Pons (tissue), 1 donor: ENCODE measurements around the gene IGF2BP2.
"Not testable (repeated sequence)": the region's sequence is repeated elsewhere in the genome, so short reads cannot be mapped to it uniquely, and the experiment has no call there.

Experiments used
- DNase-seq: peaks from one replicate; pipeline ENCODE4 v3.0.0-alpha.2; 2016; ENCODE audit warnings: low spot score

Gene IGF2BP2

GRCh38 chr3:185639632-185640206 is 185.1 kb downstream of the IGF2BP2 start:
- no peak for DNase-seq

GRCh38 chr3:185638651-185639050 is 186.2 kb downstream of the IGF2BP2 start:
- DNase-seq, result not testable (repeated sequence)

GRCh38 chr3:185637388-185637787 is 187.5 kb downstream of the IGF2BP2 start:
- DNase-seq, result no peak

DNA sequence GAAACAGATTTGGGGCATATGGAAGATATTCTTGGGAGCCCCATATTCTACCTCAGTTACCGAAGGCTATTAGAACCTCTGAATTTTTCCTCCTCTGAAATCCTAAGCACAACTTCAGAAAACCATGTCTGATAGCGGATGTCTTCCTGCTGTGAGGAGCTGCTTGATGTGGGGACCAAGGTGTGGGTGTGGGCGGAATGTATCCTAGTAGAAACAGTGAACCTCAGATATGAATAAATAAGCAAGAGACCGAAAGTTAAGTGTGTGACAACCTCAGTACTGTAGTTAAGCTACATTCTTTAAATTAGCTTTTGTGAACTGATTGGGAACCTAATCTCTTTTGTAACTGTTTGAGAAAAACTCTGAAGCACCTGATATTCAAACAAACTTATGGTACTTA is 191.8 kb downstream of the IGF2BP2 start:
- DNase-seq, result no peak

DNA sequence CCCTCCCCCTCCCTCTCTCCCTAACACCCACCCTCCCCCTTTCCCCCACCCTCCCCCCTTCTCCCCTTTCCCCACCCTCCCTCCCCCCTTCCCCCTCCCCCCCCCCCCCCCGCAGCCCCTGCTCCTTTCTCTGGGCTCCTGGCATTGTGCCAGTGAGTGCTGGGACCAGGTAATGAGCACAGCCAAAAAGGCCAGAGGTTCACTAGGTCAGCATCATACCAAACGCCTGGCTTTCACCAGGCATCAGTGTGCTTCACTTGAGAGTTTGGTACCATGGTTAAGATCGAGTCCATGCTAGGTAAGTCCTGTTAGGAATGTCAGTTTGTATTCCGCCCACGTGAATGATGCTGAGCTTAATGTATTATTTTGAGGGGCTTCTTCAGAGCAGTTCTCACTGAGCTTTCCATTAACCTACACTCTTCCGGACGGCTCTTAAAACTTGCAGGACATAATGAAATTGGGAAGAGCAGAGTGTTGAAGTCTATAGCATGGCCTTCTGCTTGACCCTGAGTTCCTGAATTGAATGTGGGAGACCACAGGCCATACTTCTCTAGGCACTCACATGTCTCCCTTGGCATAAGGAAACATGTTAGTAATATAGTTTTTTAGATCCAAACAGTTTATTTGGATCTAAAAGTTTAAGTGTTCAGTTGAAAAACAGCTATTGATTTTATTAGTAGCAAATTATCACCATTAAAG is 193.2 kb downstream of the IGF2BP2 start:
- no peak for DNase-seq

- no peak for DNase-seq
Observed at GRCh38 chr3:185631108-185631507, 193.7 kb downstream of the IGF2BP2 start.

- DNase-seq, result peak; percentile 56
Observed at GRCh38 chr3:185630182-185630622, 194.6 kb downstream of the IGF2BP2 start.

GRCh38 chr3:185629554-185630181 is 195.2 kb downstream of the IGF2BP2 start:
- no peak for DNase-seq

- no peak for DNase-seq
Observed at GRCh38 chr3:185625784-185626183, 199.1 kb downstream of the IGF2BP2 start.

DNA sequence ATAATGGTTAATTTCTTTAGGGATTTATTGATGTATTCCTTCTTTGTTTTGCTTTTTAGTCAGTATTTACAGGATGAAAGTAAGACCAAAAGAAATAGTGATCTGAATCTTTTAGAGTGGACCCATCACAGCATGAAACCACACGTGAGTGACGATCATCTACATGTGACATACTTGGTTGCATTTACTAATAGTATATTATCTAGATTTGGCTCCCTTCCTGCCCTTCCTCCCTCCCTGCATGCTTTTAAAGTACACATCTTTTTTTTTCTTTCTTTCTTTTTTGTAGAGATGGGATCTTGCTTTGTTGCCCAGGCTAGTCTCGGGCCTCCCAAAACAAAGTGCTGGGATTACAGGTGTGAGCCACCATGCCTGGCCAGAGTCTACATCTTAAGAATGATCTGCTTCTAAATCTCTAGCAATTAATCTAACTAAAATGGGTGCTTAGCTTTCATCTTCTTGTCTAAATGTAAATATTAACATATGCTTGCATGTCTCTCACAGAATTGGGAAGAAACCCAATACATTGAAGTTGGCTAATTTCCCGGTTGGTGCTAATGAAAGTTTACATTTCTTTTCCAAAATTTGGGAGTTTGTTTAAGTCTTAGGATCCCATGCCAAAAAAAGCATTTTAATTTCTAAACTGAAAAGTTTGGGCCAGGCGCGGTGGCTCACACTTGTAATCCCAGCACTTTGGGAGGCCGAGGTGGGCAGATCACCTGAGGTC is 200.7 kb downstream of the IGF2BP2 start:
- DNase-seq, result no peak

DNA sequence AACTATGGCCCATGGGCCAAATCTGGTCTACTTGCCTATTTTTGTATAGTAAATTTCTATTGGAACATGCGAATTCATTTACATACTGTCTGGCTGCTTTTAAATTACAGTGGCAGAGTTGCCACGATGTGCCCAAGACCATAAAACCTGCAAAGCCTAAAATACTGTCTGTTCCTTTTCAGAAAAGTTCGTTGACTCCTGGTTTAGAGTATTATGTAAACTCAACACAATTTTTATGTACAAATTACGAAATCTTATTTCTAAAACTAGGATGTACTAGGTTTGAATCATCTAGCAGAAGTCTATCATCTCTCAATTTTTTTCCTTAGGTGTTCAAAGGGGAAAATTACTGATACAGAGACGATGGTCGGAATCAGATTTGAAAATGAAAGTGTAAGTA is 211.8 kb downstream of the IGF2BP2 start:
- no peak for DNase-seq

DNA sequence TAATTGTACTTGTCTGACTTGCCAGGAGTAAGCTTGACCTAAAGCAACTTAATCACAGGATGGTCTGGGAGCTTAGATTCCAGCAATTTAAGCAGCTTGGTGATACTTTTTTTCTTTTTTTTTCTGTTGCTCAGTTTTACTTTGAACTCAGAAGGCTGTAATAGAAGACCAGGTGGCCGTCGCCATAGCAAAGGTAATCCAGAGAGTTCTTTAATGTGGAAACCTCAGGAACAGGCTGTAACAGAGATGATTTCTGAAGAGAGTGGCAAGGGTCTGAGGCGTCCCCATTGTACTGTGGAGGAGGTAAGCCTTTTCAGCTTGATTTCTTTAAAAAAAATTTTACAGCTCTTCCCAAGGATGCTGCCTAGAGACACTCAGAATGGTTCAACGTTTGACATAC is 218.6 kb downstream of the IGF2BP2 start:
- no peak for DNase-seq

GRCh38 chr3:185605566-185605965 is 219.3 kb downstream of the IGF2BP2 start:
- no peak for DNase-seq

- DNase-seq, result no peak
Observed at GRCh38 chr3:185595526-185595925, 229.3 kb downstream of the IGF2BP2 start.

DNA sequence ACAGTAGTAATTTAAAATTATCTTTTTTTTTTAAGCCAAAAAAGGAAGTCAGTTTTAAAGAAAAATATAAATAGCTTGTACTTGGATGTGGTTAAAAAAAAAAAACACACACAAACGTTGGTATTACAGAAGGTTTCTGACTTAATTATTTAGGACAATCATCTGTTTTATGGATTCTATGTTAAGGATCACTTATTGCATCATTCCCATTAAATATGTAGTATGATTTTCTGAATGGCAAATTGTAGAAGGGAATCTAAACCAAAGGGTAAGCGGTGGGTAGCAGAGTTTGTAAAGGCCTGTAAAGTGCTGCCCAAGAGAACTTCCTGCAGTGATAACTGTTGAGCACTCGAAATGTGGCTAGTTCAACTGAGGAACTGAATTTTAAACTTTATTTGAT is 230.8 kb downstream of the IGF2BP2 start:
- DNase-seq, result no peak
